ACC112 (cell line): ENCODE measurements around the gene PSPN.
"Not testable (repeated sequence)": the region's sequence is repeated elsewhere in the genome, so short reads cannot be mapped to it uniquely, and the experiment has no call there.

Source experiments
- H2AFZ ChIP-seq: fragments of 200-600 bp; sonication (generic); one replicate; pipeline ENCODE4 v1.6.0; 2017; ENCODE audit warnings: antibody characterized with exemption, low read length; ENCODE audit not compliant: unreplicated experiment
- H3K27ac ChIP-seq: fragments of 200-600 bp; sonication (generic); 2 replicates; pipeline ENCODE4 v1.5.1; 2014; ENCODE audit warnings: low read depth, mild to moderate bottlenecking, antibody characterized with exemption, low read length, moderate library complexity
- H3K27me3 ChIP-seq: fragments of 200-600 bp; sonication (generic); 2 replicates; pipeline ENCODE4 v1.6.1; 2014; ENCODE audit warnings: mild to moderate bottlenecking, antibody characterized with exemption, low read length, moderate library complexity, mixed read lengths; ENCODE audit not compliant: insufficient read depth
- H3K36me3 ChIP-seq: fragments of 200-600 bp; sonication (generic); 2 replicates; pipeline ENCODE4 v1.6.1; 2016; ENCODE audit warnings: mild to moderate bottlenecking, antibody characterized with exemption, low read length, moderate library complexity, mixed read lengths; ENCODE audit not compliant: insufficient read depth
- H3K4me1 ChIP-seq: fragments of 200-600 bp; sonication (generic); one replicate; pipeline ENCODE4 v1.6.1; 2016; ENCODE audit warnings: low read length, mixed read lengths; ENCODE audit not compliant: insufficient read depth, unreplicated experiment, control insufficient read depth
- H3K4me3 ChIP-seq: fragments of 200-600 bp; sonication (generic); 2 replicates; pipeline ENCODE4 v1.5.1; 2014; ENCODE audit warnings: mild to moderate bottlenecking, low read depth, low read length
- H3K79me2 ChIP-seq: fragments of 200-600 bp; sonication (generic); one replicate; pipeline ENCODE4 v1.6.0; 2016; ENCODE audit warnings: low read length; ENCODE audit not compliant: control insufficient read depth, unreplicated experiment, insufficient read depth

The PSPN gene

GRCh38 chr19:6352381-6353165 is 23.2 kb downstream of the PSPN start:
- Histone ChIP-seq H3K27ac (no peak overlapping the region), H3K27me3 (no peaks in the 10 kb centered on the region), H2AFZ (no peak overlapping the region), H3K79me2 (no peaks in the 10 kb centered on the region), H3K36me3 (no peaks in the 10 kb centered on the region), H3K4me1 (no peaks in the 10 kb centered on the region), H3K4me3 (no peak overlapping the region)

GRCh38 chr19:6350688-6351087 is 25.0 kb downstream of the PSPN start:
- no peaks in the 10 kb centered on the region for H3K27me3 ChIP-seq
- H3K36me3 ChIP-seq = no peaks in the 10 kb centered on the region
- no peaks in the 10 kb centered on the region for H3K79me2 ChIP-seq
- no peak overlapping the region for H2AFZ ChIP-seq
- H3K27ac ChIP-seq = no peak overlapping the region
- no peak overlapping the region for H3K4me3 ChIP-seq
- no peaks in the 10 kb centered on the region for H3K4me1 ChIP-seq

- H2AFZ ChIP-seq = not testable (repeated sequence)
These were observed 26.5 kb downstream of the PSPN start for GRCh38 chr19:6349271-6349670.

GRCh38 chr19:6343462-6343861 is 32.3 kb downstream of the PSPN start:
- Histone ChIP-seq H3K27me3 (no peaks in the 10 kb centered on the region), H3K4me1 (no peaks in the 10 kb centered on the region), H3K36me3 (no peaks in the 10 kb centered on the region), H3K4me3 (no peak overlapping the region), H3K27ac (no peak overlapping the region), H3K79me2 (no peaks in the 10 kb centered on the region), H2AFZ (no peak overlapping the region)

More at GRCh38 chr19:6349271-6349670, 26.5 kb downstream of the PSPN start:
- H3K27me3 ChIP-seq, H3K36me3 ChIP-seq, H3K4me3 ChIP-seq, H3K4me1 ChIP-seq, H3K27ac ChIP-seq, H3K79me2 ChIP-seq: not testable (repeated sequence)

- Histone ChIP-seq H3K27me3 (no peaks in the 10 kb centered on the region), H3K4me1 (no peaks in the 10 kb centered on the region), H3K36me3 (no peaks in the 10 kb centered on the region), H2AFZ (no peak overlapping the region), H3K27ac (no peak overlapping the region), H3K4me3 (no peak overlapping the region), H3K79me2 (no peaks in the 10 kb centered on the region)
These were observed 35.1 kb downstream of the PSPN start for GRCh38 chr19:6340493-6341201.

GRCh38 chr19:6334490-6335285 is 41.0 kb downstream of the PSPN start:
- Histone ChIP-seq H3K79me2 (no peaks in the 10 kb centered on the region), H2AFZ (no peak overlapping the region), H3K27ac (no peak overlapping the region), H3K4me1 (no peaks in the 10 kb centered on the region), H3K36me3 (no peaks in the 10 kb centered on the region), H3K27me3 (no peaks in the 10 kb centered on the region), H3K4me3 (no peak overlapping the region)

- H3K27me3 ChIP-seq = no peaks in the 10 kb centered on the region
- no peaks in the 10 kb centered on the region for H3K79me2 ChIP-seq
- H3K27ac ChIP-seq = no peak within 1 kb of the TSS
- no peak within 1 kb of the TSS for H3K4me3 ChIP-seq
- no peak within 1 kb of the TSS for H2AFZ ChIP-seq
- no peaks in the 10 kb centered on the region for H3K36me3 ChIP-seq
- H3K4me1 ChIP-seq = no peaks in the 10 kb centered on the region
These were observed 42.3 kb downstream of the PSPN start, which contains the start of gene ACER1 for GRCh38 chr19:6333439-6333838. ACER1 (minus strand) TSS chr19:6333612; CDS start chr19:6333551, 61 bp downstream.

GRCh38 chr19:6326815-6327214 is 48.9 kb downstream of the PSPN start:
- no peak overlapping the region for H3K27ac ChIP-seq
- no peak overlapping the region for H2AFZ ChIP-seq
- no peaks in the 10 kb centered on the region for H3K36me3 ChIP-seq
- H3K4me3 ChIP-seq = no peak overlapping the region
- H3K79me2 ChIP-seq = no peaks in the 10 kb centered on the region
- no peaks in the 10 kb centered on the region for H3K4me1 ChIP-seq
- peaks cover 6% of the 10 kb centered on the region; the same call in 1 of the 2 replicates for H3K27me3 ChIP-seq

- Histone ChIP-seq H3K79me2 (no peaks in the 10 kb centered on the region), H3K4me1 (no peaks in the 10 kb centered on the region), H3K4me3 (no peak overlapping the region), H2AFZ (no peak overlapping the region), H3K27me3 (peaks cover 6% of the 10 kb centered on the region; the same call in 1 of the 2 replicates), H3K36me3 (no peaks in the 10 kb centered on the region), H3K27ac (no peak overlapping the region)
These were observed 50.1 kb downstream of the PSPN start for GRCh38 chr19:6325614-6326013.
